Measurements from ENCODE around the gene CCDC82.

CCDC82 gene

GRCh38 chr11:96365493-96365892, 24.2 kb downstream of the CCDC82 start:
- no peak for DNase-seq (ENCODE audit: low read depth in 3 of 3, low spot score in 1 of 3)

DNA sequence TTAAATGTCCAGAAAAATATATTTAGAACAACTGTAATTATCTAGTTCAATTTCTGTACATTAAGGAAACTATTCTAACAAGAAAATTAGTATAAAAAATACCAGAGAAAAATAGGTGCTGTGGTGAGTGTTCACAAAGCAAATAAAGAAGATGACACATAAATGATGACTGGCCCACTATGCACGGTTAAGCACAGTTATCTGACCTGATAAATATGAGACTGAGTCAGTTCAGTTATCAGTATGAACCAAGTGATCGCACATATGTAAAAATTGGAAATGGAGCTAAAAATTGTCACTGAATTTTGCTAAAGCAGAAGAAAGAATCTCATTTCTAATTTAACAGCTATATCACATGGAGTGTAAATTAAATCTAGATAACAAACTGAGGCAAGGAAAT, 27.9 kb downstream of the CCDC82 start:
- DNase-seq (ENCODE audit: low read depth in 3 of 3, low spot score in 1 of 3): no peak

DNA sequence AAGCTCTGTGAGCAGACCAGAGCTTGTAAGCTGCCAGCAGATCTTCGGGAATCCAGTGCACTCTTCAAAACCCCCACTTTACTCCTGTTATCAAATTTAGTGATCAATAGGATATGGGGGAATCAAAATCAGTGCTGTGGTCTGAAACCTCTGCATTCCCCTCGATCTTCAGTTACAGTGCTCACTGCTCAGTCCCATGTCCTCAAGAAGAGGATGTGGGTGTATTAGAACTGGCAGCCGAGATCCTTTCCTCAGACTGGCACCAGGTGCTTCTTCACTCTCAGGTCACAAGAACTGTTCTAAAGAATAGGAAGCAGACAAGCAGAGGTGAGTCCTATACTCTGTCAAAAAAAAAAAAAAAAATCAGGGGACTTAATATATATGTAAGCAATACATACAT, 31.4 kb downstream of the CCDC82 start:
- DNase-seq (ENCODE audit: low read depth in 3 of 3, low spot score in 1 of 3): no peak

GRCh38 chr11:96357794-96358193, 31.9 kb downstream of the CCDC82 start:
- no peak for DNase-seq (ENCODE audit: low read depth in 3 of 3, low spot score in 1 of 3)

DNA sequence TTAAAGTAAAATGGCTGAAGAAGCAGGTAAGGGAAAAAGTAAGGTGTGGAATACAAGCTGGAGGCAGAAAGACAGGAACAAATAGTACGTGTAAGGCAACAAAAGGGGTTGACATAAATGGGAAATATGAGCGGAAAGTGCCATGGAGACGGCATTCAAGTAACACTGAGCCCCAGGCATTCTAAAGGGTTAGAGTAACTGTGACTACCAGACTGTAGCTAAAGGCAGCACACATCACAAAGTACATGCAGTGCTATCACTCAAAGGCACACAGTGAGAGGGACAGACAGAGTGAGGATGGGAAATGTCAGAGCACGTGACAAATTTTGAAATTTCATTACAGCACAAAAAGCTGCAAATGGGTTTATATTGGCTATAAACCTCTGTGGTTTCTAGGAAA, 32.9 kb downstream of the CCDC82 start:
- no peak for DNase-seq (ENCODE audit: low read depth in 3 of 3, low spot score in 1 of 3)

GRCh38 chr11:96342961-96343711, 46.6 kb downstream of the CCDC82 start, which contains the start of gene MAML2:
MAML2 (minus strand) TSS chr11:96343195; CDS start chr11:96341895, 1,300 bp downstream.
- DNase-seq (ENCODE audit: low read depth in 3 of 3, low spot score in 1 of 3): peak; percentile 71 to 88 (median 80)

- DNase-seq (ENCODE audit: low read depth in 3 of 3, low spot score in 1 of 3): no peak
Measured at GRCh38 chr11:96342014-96342960, 47.4 kb downstream of the CCDC82 start.

DNA sequence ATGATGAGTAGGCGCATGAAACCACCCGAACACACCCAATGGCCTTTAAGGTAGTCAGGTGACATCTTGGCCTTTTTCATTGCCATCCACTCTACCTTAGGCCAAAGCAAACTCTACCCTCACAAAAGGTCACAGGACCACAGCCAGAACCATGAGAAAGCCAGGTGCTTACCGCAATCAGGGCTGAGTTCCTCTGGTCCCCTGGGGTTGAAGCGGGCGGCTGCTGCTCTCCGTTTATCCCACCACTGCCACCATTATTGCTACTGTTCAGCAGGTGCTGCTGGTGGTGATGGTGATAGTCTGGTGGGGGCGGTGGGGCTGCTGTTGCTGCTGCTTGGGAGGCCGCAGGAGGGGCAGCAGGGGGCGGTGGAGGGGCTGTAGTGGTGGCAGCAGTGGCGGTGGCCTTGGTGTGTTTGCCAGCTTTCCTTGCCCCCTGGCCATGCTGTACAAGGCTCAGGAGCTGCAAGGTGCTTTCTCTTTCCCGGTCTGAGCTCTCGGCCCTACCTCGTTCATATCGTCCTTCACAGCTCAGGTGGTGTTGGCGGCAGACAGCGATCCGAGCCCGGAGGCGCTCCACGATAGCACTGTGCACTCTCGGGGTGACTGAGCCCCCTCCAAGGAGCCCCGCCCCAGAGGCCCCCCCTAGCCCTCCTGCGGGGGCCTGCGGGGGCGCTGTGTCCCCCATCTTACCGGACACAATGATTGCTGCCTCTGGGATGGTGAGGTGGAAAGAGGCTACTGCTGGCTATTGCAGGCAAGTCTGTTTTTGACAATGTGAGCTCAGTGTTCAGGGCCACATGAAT, 48.3 kb downstream of the CCDC82 start:
- peak in 1 of 3 donors; percentile 37 for DNase-seq (ENCODE audit: low read depth in 3 of 3, low spot score in 1 of 3)

- DNase-seq (ENCODE audit: low read depth in 3 of 3, low spot score in 1 of 3): no peak
Measured at GRCh38 chr11:96340555-96340885, 49.2 kb downstream of the CCDC82 start.

GRCh38 chr11:96339706-96340554, 49.8 kb downstream of the CCDC82 start:
- no peak for DNase-seq (ENCODE audit: low read depth in 3 of 3, low spot score in 1 of 3)

- DNase-seq (ENCODE audit: low read depth in 3 of 3, low spot score in 1 of 3): no peak
Measured at GRCh38 chr11:96338910-96339705, 50.6 kb downstream of the CCDC82 start.

DNA sequence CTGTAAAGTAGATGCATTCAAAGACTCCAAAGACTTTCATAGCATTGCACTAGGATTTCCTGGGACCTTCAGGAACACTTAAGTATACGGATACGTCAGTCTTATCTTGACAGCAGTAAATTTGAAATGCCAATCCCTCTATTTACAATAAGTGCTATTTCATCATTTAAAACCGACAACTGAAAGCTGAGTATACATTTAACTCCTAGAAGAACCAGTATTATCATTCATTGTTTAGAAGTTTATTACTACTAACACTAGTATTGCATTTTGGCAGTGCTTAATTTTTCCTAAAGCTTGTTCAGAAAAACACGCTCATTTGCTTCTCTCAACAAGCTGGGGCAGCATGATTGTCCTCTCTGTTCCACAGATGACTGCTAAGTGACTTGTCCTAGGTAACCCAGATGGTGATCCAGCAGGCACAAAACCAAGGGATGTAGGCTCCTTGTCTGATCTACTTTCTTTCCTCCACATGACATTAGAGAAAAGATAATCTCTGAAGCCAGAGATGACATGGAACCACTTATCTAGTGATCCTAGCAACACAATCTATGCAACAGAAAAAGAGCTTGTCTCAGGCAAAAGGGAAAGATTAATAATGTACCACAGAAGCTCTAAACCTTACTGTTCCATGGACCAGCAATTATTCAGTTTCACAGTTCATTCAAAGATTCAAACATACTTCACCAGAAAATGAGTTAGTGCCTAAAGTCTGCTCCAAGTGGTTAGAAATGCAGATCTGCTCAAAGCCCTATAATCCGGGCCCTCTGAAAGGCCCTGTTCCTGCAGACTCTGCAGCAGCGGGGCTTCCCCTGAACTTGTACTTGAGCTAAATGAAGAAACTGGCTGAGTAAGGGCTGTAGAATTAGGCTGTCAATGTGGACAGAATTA, 51.9 kb downstream of the CCDC82 start:
- no peak for DNase-seq (ENCODE audit: low read depth in 3 of 3, low spot score in 1 of 3)

GRCh38 chr11:96335388-96335787, 54.3 kb downstream of the CCDC82 start:
- DNase-seq (ENCODE audit: low read depth in 3 of 3, low spot score in 1 of 3): no peak

DNA sequence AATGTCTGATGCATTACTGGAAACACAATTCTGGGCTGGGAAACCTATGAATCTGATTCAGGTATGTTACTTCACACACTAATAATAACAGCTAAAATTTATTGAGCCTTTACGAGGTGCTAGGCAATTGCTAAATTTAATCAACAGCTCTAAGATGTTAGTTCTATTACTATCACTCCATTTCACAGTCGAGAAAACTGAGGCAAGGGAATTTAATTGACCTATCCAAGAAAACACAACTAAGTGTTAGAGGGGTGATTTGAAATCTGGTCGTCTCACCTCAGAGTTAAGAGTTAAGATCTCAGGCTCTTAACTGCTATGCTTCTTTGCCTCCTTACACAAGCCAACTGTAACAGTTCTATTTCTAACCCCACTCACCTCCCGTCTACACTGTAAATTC, 55.5 kb downstream of the CCDC82 start:
- no peak for DNase-seq (ENCODE audit: low read depth in 3 of 3, low spot score in 1 of 3)

GRCh38 chr11:96333191-96333719, 56.5 kb downstream of the CCDC82 start:
- no peak for DNase-seq (ENCODE audit: low read depth in 3 of 3, low spot score in 1 of 3)

DNA sequence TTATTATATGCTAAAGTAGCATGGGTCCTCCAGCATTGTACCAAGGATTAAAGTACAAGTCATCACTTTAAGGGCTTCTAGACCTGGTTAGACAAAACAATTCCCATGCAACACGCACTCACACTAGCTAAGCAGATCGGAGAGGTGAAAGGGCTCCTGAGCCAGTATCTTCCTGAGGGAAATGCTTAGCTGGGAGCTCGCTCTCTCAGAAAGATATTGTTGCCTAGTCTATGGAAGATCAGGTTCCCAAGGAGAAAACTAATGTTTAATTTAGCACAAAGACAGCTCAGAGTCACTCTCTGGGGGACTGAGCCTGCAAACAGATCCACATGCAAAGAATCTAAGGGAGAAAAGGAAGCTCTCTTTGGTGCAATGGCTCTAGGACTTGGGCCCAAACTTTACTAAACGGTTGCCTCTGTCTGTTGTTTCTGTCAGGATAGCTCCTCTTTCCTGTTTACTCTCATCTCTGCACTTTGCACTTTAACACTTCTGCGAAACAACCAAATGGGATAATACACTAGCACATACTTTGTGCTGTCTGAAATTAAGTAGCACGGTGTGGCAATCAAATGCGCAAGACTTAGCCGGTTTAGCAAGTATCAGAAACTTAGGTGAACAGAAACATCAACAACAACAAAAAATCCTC, 57.5 kb downstream of the CCDC82 start:
- no peak for DNase-seq (ENCODE audit: low read depth in 3 of 3, low spot score in 1 of 3)

- DNase-seq (ENCODE audit: low read depth in 3 of 3, low spot score in 1 of 3): no peak
Measured at GRCh38 chr11:96331699-96332116, 58.0 kb downstream of the CCDC82 start.

GRCh38 chr11:96330511-96330859, 59.2 kb downstream of the CCDC82 start:
- DNase-seq (ENCODE audit: low read depth in 3 of 3, low spot score in 1 of 3): no peak
